Tibial nerve (tissue), 4 donors: ENCODE measurements around the gene RNF26. TPM values are rescaled to one million over a fixed set of nuclear protein-coding genes. Genes with fewer than 3 reads are reported as not detected.

ENCODE experiments used
- DNase-seq, 2 donors: peaks; one replicate each; pipeline ENCODE4 v3.0.0-alpha.2; 2019; ENCODE audit warnings: low spot score in 2 of 2
- H3K27ac ChIP-seq, 4 donors: fragments of 200-600 bp; sonication (generic) in 3 of 4; one replicate each; pipeline ENCODE4 v1.5.1; 2017 to 2019; ENCODE audit warnings: mild to moderate bottlenecking in 1 of 4
- H3K27me3 ChIP-seq, 2 donors: fragments of 200-600 bp; sonication (generic) in 1 of 2; one replicate each; pipeline versions ENCODE4 v1.5.1 to v1.6.0; 2017 to 2019
- H3K36me3 ChIP-seq, 3 donors: fragments of 200-600 bp; sonication (generic); one replicate each; pipeline ENCODE4 v1.5.1; 2018 to 2019
- H3K4me1 ChIP-seq, 4 donors: fragments of 200-600 bp; sonication (generic) in 3 of 4; one replicate each; pipeline ENCODE4 v1.5.1; 2017 to 2019
- H3K4me3 ChIP-seq, 4 donors: fragments of 200-600 bp; sonication (generic) in 3 of 4; one replicate each; pipeline ENCODE4 v1.5.1; 2017 to 2019; ENCODE audit warnings: mild to moderate bottlenecking in 1 of 4, moderate library complexity in 1 of 4
- H3K9me3 ChIP-seq, 4 donors: fragments of 200-600 bp; sonication (generic) in 3 of 4; one replicate each; pipeline ENCODE4 v1.5.1; 2017 to 2019
- CTCF ChIP-seq, 5 experiments: fragments of 200-600 bp in 3 of 5; fragments of 450-650 bp in 2 of 5; sonication (generic) in 3 of 5; IDR thresholded peaks; one replicate each; pipeline ENCODE4 v1.5.1; 2016 to 2019; ENCODE audit warnings: antibody characterized with exemption in 5 of 5, mild to moderate bottlenecking in 3 of 5, moderate library complexity in 2 of 5
- EP300 ChIP-seq, 2 donors: sonication (generic); formaldehyde crosslinking; IDR thresholded peaks; one replicate each; pipeline ENCODE4 v1.6.1; 2017; ENCODE audit warnings: antibody characterized with exemption in 2 of 2, mild to moderate bottlenecking in 1 of 2
- POLR2A ChIP-seq, 2 donors: fragments of 450-650 bp; IDR thresholded peaks; one replicate each; pipeline ENCODE4 v1.6.1; 2017; ENCODE audit warnings: antibody characterized with exemption in 2 of 2, mild to moderate bottlenecking in 2 of 2, moderate library complexity in 2 of 2
- WGBS, 2 donors: methylation state at CpG; one replicate each; pipeline ENCODE4 v1.1.5; 2018; 5-methylcytosine and 5-hydroxymethylcytosine counted together
- total RNA-seq, 4 donors: library from RNA; depleted of rRNA; stranded (reverse); fragments of >200 nt; gene quantifications; one replicate each; pipeline ENCODE4 v1.1.0, GENCODE V29; 2016

Gene RNF26
- total RNA-seq, 4 donors from 2014 or later: 13.8 to 19.2 (median 15.9) TPM

- peak overlapping the region; percentile 60 to 71 (median 65) for H3K4me3 ChIP-seq
- H3K4me1 ChIP-seq: peaks cover 0 to 91% (median 60%) of the 10 kb centered on the region in 4 donors
- H3K9me3 ChIP-seq: no peaks in the 10 kb centered on the region
- WGBS, 2 donors: 42 to 61% methylated on average over 6 to 10 of the region's 14 CpGs
- peaks cover 0 to 4% (median 0%) of the 10 kb centered on the region in 3 donors for H3K36me3 ChIP-seq
- TF ChIP-seq EP300 (IDR thresholded peaks at IDR 0.05) (peak in 1 of 2 donors; percentile 9), CTCF (IDR thresholded peaks at IDR 0.05) (no peak), POLR2A (IDR thresholded peaks at IDR 0.05) (peak in 1 of 2 donors; percentile 36)
- DNase-seq: no peak
- H3K27me3 ChIP-seq: peaks cover 0 to 31% of the 10 kb centered on the region in 2 donors
- H3K27ac ChIP-seq: peak overlapping the region; percentile 89 to 96 (median 93)
These were observed 16.6 kb upstream of the RNF26 start for GRCh38 chr11:119317592-119318239.

- 31 to 36% methylated on average over 21 to 22 of the region's 22 CpGs for WGBS, 2 donors
- Histone ChIP-seq H3K36me3 (no peaks in the 10 kb centered on the region), H3K27me3 (peaks cover 0 to 31% of the 10 kb centered on the region in 2 donors), H3K27ac (peak overlapping the region; percentile 89 to 96 (median 93)), H3K4me3 (no peak overlapping the region), H3K9me3 (no peaks in the 10 kb centered on the region), H3K4me1 (peaks cover 0 to 98% (median 60%) of the 10 kb centered on the region in 4 donors)
- no peak for DNase-seq
- TF ChIP-seq EP300 (IDR thresholded peaks at IDR 0.05) (peak; percentile 11 to 54), CTCF (IDR thresholded peaks at IDR 0.05) (no peak), POLR2A (IDR thresholded peaks at IDR 0.05) (no peak)
These were observed 15.8 kb upstream of the RNF26 start for GRCh38 chr11:119318240-119319135.

- Histone ChIP-seq H3K27ac (peak overlapping the region; percentile 89 to 96 (median 93)), H3K27me3 (peaks cover 0 to 31% of the 10 kb centered on the region in 2 donors), H3K9me3 (no peaks in the 10 kb centered on the region), H3K4me1 (peaks cover 0 to 94% (median 60%) of the 10 kb centered on the region in 4 donors), H3K36me3 (no peaks in the 10 kb centered on the region), H3K4me3 (no peak overlapping the region)
- 54 to 69% methylated on average over 7 to 8 of the region's 8 CpGs for WGBS, 2 donors
- DNase-seq: no peak
- TF ChIP-seq EP300 (IDR thresholded peaks at IDR 0.05): no peak
- TF ChIP-seq POLR2A (IDR thresholded peaks at IDR 0.05): no peak
- no peak for TF ChIP-seq CTCF (IDR thresholded peaks at IDR 0.05)
These were observed 15.1 kb upstream of the RNF26 start for GRCh38 chr11:119319136-119319699.

GRCh38 chr11:119319700-119320239 lies 14.6 kb upstream of the RNF26 start:
- Histone ChIP-seq H3K27me3 (peaks cover 0 to 31% of the 10 kb centered on the region in 2 donors), H3K9me3 (no peaks in the 10 kb centered on the region), H3K4me3 (peak overlapping the region in 1 of 4 donors; percentile 53), H3K36me3 (no peaks in the 10 kb centered on the region), H3K27ac (peak overlapping the region; percentile 89 to 96 (median 93)), H3K4me1 (peaks cover 0 to 89% (median 60%) of the 10 kb centered on the region in 4 donors)
- TF ChIP-seq EP300 (IDR thresholded peaks at IDR 0.05) (peak in 1 of 2 donors; percentile 9), POLR2A (IDR thresholded peaks at IDR 0.05) (peak in 1 of 2 donors; percentile 13), CTCF (IDR thresholded peaks at IDR 0.05) (no peak)
- 36 to 38% methylated on average over 11 of the region's 11 CpGs for WGBS, 2 donors
- DNase-seq: no peak
